ENCODE measurements around the gene MTRFR.
A peak's percentile ranks its signal among the peaks of the same experiment; 100 is the strongest.

Gene MTRFR

DNA sequence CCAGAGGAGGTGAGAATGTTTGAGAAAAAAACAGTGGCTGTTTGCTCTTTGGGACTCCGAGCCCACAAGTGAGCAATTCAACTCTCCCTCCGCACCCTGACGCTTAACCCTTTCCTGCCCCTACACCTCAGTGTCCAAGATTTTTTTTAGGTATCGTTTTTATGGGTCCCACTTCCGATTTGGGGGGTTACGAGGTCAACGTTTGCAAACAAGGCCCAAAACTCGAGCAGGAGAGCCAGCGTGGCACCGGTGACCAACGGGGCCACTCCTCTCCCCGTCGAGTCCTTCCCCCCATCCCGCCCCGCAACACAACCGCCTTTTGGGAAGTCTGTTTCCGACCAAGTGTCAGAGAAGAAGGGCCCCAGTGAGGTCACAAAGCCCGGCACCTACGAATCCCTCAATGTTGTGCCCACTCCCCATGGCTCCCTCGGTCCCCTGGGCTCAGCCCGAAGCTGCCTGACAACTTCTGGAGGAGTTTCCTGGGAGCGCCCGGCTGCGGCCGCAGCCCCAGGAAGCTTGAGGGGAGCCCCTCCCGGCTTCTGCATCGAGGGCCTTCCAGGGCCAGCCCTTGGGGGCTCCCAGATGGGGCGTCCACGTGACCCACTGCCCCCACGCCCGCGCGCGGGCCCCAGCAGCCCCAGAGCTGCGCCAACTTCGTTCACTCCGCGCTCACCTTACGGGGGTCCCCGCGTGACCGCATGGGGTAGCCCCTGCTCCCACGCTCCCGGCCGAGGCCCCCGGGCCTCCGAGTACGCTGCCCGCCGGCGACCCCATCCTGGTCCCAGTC is 37.2 kb downstream of the MTRFR start:
- DNase-seq (ENCODE audit: low spot score) = peak; percentile 79

DNA sequence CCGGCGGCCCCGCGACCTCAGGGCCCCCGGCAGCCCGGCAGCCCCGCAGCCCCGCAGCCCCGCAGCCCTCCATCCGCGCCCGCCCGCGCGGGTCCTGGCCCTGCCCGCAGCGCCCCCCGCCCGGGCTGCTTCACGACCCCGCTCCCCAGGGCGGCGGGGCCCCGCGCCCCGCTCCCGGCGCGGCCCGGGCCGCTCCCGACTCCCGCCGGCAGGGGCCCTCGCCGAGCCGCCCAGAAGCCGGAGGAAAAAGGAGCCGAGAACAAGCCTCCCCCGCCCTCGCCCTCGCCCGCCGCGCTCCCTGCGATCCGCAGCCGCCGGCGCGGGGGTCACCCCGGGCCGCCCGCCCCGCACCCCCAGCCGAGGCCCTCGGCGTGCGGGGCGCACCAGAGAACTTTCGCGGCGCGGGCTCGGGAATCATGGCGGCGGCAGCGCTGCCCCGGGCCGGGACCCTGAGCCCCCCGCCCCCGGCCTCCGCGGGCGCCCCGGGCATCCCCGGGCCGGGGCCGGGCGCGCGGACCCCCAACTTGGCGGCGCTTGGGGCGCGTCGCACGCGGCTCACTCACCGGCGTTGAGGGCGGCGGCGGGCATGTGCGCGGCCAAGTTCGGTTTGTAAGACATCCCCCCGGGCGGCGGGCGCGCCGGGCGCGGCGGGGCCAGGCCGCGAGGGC is 37.9 kb downstream of the MTRFR start:
- DNase-seq (ENCODE audit: low spot score) = peak; percentile 56

DNA sequence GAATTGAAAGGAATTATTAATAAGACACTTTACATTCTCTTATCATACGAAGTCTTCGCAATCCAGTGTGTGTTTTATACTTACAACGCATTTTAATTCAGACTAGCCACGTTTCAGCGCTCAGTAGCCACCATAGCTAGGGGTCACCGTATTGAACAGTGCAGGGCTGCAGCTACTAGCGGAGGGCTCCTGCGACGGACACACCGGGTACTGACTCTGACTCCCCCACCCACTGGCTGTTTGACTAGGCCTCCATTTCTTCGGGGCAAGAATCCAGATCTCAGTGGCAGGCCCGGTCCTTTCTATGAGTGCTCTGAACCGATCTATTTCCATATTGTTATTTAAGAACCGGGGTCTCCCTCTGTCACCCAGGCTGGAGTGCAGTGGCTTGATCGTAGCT is 39.9 kb downstream of the MTRFR start:
- DNase-seq (ENCODE audit: low spot score) = no peak

DNA sequence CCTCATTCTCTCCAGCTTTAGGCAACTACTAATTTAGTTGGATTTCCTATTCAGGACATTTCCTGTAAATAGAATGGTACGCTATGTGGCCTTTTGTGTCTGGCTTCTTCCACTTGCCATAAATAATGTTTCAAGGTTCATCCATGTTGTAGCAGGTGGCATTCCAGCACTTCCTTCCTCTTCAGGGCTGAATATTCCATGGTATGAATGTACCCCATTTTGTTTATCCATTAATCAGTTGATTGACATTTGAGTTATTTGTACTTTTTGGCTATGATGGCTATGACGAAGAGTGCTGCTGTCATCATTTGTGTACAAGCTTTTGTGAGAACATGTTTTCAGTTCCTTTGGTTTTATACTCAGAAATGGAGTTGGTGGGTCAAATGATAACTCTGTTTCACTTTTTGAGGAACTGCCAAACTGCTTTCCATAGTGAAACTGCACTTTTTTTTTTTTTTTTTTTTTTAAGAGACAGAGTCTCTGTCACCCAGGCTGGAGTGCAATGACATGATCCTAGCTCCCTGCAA is 44.9 kb downstream of the MTRFR start:
- DNase-seq (ENCODE audit: low spot score) = no peak

DNA sequence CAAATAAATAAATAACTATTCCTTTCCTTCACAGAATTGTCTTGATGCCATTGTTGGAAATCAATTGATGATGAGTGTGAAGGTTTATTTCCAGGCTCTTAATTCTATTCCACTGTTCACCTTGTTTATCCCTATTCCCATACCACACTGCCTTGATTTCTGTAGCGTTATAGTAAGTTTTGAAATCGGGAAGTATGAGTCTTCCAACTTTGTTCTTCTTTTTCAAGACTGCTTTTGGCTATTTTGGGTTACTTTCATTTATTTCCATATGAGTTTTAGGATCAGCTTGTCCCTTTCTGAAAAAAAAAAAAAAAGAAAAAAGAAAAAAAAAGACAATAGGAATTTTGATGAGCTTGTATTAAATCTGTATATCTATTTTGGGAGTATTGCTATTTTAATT is 47.7 kb downstream of the MTRFR start:
- no peak for DNase-seq (ENCODE audit: low spot score)

DNA sequence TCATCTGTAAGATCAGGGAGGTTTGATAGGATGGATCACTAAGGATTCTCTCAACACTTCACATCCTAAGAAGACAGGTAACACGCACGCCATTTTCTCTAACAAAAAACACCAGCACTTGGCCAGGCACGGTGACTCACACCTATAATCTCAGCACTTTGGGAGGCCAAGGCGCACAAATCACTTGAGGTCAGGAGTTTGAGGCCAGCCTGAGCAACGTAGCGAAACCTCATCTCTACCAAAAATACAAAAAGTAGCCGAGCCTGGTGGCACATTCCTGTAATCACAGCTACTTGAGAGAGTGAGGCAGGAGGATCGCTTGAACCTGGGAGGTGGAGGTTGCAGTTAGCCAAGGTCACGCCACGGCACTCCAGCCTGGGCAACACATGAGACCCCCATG is 48.9 kb downstream of the MTRFR start:
- no peak for DNase-seq (ENCODE audit: low spot score)

DNA sequence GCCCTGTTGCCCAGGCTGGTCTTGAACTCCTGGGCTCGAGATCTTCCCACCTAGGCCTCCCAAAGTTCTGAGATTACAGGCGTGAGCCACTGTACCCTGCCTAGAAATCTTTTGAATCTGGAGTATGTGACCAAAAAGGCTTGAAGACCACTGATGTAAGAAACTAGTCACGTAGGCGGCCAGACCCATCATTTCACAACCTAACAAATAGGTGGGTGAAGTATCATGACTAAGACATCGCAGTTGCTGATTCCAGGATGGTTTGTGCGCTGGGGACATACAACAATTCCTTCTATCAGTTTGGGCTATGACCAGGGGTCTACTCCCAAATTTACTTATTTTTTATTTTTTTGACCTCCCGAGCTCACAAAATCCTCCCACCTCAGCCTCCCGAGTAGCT is 50.2 kb downstream of the MTRFR start:
- DNase-seq (ENCODE audit: low spot score) = no peak

DNA sequence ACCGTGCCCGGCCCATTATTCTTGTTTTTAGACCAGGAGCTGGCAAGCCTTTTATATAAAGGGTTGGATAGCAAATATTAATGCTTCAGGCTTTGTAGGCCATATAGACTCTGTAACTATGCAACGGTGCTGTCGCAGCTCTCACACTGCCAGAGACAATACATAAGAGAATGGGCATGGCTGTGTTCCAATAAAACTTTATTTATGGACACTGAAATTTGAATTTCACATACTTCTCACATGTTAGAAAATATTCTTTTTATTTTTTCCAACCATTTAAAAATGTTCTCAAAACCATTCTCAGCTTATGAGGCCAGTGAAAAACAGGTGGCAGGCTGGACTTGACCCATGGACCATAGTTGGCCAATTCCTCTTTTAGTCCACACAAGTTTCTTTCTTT is 51.4 kb downstream of the MTRFR start:
- no peak for DNase-seq (ENCODE audit: low spot score)

DNA sequence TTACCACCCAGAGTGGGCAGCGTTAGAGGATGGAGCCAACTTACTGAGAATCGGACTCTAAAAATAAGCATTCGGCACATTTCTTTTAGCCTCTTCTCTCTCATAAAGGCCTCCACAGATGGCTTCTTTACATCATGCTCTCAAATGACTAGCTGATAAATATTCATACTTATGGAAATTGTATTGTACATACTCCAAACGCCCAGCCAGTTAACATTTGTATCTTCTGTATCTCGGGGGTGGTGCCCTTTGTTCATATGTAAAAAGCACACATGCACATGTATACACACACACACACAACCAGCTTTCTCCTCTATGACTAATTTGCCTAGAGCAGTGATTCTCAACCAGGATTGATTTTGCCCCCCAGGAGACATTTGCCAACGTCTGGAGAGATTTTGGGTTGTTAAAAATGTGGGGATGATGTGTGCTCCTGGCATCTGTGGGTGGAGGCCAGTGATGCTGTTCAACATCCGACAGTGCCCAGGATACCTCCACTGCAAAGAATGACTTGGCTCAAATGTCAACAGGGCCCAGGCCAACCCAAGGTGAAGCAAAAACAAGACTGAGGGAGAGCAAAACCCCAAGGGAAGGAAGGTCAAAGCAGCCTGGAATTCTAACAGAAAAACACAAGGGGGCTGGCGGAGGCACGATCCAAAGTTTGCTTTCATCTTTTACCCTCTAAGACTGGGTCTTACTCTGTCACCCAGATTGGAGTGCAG is 53.6 kb downstream of the MTRFR start:
- DNase-seq (ENCODE audit: low spot score) = no peak

DNA sequence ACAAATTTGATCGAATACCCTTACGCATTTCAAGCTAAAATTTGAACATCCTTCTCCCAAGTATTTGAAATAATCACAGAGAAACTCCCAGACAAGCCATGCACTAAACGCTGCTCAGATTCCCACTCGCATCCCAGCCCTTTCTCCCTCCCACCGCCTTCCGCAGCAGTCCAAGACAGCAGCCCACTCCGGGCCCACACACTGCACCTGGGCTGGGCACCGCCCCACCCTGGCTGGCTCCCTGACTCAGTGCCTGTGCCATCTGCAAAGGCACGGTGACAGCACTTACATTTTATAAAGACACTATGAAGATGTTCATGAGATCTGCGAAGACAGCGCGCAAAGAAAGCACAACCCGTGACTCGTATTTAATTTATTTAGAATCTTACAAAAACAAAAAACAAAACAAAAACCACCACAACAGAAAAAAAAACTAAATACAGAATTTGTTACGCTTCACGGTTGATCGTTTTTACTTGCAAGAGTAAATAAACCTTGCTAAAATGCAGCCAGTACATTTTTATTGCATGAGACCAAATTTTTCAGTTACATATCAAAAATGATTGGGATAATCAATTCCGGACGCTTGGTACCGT is 55.6 kb downstream of the MTRFR start:
- DNase-seq (ENCODE audit: low spot score) = no peak

DNA sequence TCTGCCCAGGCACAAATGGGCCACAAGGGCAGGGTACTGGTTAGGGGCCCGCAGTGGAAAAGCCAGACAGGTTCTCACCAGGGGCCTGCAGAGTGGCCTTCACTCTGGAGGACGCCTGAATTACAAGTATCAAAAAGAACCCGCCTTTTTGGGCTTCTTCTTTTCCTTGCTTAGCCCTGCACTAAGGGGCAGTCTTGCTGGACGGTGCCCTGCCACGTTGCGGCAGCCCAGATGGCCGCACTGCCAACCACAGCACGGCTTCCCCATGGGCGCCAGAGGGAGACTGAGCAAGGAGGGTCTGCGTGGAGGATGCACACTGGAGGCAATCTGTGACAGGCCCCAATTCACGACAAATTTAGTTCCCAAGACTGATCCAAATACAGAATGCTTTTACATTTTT is 56.7 kb downstream of the MTRFR start:
- no peak for DNase-seq (ENCODE audit: low spot score)

DNA sequence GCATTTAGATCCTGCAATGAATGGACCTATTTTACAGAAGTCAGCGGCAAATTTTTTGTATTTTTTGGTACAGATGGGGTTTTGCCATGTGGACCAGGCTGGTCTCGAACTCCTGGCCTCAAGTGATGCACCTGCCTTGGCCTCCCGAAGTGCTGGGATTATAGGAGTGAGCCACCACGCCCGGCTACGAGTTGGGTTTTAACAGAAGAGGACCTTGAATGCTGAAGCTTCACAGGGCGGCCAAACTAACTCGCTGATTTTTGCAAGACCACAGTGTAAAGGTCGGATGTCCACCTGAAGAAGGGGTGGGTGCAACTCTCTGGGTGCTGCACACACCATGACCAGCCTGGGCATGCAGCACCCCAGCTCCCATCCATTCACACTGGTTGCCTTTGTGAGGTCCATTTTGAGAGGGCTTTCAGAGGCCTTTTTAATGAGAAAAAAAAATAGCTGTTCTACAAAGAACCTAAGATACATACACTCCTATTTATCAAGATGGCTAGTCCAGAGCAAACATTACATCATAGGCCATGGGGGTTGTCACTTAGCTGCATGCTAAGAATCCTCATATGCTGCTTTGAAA is 60.0 kb downstream of the MTRFR start:
- no peak for DNase-seq (ENCODE audit: low spot score)

DNA sequence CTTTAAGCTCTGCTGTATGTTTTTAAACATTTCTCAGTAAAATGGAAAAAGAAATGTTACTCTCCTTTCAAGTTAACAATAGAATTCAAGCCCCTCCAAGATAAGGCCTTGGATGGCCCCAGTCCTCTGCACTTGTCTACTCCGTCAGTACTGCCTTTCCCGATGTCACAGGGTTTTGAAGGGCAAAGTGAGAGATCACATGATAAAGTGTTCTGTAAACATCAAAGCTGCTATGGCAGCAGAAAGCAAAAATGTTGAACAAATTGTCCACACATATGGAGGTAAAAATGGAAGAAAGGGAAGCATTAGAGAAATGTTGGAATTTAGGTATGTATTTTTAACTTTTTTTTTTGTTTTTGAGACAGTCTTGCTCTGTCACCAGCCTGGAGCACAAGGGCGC is 71.9 kb downstream of the MTRFR start:
- DNase-seq (ENCODE audit: low spot score) = no peak

DNA sequence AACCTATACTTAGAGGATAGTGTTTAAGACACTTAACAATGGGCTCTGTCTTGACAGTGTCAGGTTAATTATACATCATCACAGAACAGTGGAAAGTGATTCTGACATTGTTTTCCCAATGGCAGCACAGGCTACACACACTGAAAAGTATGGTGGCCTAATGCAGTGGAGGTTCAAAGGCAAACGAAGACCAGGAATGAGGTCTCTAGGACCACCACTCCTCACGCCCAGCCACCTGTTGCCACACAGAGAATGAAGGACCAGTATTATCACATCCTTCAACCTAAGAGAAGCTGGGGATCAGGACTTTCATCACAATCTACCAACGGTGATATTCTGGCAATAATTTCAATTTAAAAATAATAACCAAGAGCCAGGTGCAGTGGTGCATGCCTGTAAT is 73.0 kb downstream of the MTRFR start:
- no peak for DNase-seq (ENCODE audit: low spot score)

All from COLO829 (cell line).